GM19468 (cell line): Measurements from ENCODE around the gene IQCN.

ENCODE experiments used
- ATAC-seq: cut with Tn5 transposase; IDR thresholded peaks from one replicate; pipeline ENCODE4 v1.9.1; 2021; ENCODE audit warnings: mild to moderate bottlenecking, moderate library complexity, moderate number of reproducible peaks; ENCODE audit not compliant: unreplicated experiment; ENCODE audit errors: extremely low read depth

The IQCN gene

DNA sequence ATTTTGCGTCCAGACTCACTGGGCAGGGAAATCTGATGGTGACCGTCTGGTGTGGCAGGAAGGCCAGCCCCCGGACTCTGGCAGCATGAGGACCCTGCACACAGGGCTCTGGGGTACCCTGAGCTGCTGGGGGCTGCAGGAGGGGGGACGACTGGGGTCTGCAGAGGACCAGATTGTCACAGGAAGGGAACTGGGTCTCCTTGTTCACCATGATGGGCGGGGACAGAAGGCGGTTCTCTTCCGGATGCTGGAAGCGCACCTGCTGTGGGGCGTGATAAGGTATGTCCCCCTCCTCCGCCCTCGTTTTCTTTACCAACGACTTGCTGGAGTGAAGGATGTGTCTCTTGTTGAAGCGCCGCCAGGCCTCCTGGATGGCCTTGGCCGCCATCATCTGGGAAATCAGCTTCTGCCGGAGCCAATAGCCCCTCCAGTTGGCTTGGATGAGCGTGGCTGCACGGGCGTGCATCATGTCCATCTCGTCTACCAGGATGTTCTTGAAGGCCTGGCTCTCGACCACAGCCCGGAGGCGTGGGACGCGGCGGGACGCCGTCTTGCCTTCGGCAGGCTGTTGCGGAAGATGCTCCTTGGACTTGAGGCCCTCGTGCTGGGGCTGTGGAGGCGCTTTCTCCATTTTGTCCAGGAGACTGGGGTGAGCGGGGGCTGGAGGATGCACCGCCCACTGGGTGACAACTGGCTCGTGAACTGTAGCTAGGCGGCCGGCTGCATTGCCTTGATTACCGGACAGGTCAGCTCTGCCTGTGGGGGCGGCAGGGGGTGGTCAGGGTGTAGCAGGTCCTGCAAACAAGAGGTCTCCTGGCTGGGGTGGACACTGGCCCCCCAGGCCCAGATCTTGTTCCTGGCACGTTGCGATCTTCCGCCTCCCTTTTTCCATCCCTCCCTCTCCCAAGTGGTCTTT, 7.2 kb downstream of the IQCN start:
- ATAC-seq = no peak

GRCh38 chr19:18265582-18265981, 8.7 kb downstream of the IQCN start:
- no peak for ATAC-seq

GRCh38 chr19:18264971-18265540, 9.2 kb downstream of the IQCN start:
- ATAC-seq = no peak

DNA sequence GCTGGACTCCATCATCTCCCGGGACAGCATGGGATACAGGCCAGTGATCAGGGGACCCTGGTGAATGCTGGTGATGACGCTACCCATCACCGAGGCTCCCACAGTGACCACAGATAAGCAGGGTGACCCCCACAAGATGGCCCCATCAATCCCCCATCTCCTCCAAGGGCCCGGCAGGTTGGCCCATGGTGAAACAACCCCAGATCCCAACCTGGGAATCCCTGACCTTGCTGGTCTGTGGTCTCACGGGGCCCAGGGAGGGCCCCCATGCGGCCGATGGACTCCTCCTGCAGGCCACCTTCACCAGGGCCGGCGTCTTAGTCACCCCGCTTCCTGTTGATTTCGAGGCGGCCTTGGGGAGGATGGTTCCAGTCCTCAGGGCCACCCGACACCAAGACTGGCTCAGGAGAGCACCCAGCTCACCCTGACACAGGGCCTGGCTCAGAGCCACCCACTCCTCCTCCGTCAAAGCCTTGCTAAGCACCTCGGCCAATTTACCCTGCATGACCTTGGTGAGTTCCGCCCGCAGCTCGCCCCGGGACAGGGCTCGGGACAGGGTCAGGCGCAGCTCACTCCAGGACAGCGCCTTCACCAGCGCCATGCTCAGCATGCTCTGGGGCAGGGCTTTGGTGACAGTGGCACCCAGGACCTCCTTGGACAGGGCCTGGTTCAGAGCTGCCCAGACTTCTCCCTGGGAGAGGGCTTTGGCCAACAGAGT, 10.0 kb downstream of the IQCN start:
- ATAC-seq = no peak

DNA sequence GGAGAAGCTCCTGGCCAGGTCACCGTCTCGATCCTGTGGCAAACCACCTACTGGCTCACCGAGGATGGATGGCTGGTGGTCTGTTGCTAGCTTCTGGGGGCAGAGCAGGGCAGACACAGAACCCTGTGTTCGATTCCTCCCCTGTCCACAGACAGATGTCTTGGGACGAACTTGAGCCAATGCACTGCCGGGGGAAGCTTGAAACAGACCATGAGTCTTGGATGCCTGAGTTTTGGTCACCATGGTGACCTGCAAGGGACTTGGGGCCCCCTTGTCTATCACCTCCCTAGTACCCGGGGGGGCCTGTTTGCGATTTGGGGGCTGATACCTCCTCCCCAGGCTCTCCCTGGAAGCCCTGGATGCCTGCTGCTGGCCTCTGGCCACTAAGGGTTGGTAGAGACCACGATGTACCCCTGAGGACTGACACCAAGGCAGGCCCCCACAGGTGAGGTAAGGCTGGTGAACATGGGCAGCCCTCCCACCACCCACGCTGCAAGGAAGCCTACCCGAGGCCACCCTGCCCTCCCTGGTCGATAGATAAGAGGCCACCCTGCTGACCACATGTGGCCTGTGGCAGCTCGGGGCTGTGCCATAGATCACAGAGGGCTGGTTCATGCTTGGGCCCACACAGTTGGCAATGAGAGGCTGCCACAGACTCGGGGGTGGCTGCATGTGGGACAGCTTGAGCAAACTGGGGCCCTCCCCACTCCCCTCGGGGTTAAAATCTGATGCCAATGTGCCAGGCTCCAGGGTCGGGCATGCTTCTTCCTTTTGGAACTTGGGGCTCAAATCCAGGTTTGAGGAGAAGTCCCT, 10.7 kb downstream of the IQCN start:
- ATAC-seq = no peak

GRCh38 chr19:18262917-18263316, 11.3 kb downstream of the IQCN start:
- ATAC-seq = no peak

DNA sequence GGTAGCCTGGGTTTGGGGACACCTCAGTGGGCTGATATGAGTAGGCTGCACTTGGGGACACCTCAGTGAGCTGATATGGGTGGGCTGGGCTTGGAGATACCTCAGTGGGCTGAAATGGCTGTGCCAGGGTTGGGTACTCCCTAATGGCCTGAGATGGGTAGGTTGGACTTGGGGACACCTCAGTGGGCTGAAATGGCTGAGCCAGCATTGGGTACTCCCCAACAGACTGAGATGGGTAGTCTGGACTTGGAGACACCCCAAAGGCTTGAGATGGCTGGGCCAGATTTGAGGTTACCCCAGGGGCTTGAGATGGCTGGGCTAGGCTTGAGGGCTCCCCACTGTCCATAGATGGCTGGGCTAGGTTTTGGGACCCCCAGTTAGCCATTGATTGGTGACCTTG, 12.1 kb downstream of the IQCN start:
- no peak for ATAC-seq

- no peak for ATAC-seq
Observed at GRCh38 chr19:18261474-18261873, 12.8 kb downstream of the IQCN start.

GRCh38 chr19:18259893-18260292, 14.4 kb downstream of the IQCN start:
- ATAC-seq = no peak

GRCh38 chr19:18257503-18258470, 16.5 kb downstream of the IQCN start:
- no peak for ATAC-seq

DNA sequence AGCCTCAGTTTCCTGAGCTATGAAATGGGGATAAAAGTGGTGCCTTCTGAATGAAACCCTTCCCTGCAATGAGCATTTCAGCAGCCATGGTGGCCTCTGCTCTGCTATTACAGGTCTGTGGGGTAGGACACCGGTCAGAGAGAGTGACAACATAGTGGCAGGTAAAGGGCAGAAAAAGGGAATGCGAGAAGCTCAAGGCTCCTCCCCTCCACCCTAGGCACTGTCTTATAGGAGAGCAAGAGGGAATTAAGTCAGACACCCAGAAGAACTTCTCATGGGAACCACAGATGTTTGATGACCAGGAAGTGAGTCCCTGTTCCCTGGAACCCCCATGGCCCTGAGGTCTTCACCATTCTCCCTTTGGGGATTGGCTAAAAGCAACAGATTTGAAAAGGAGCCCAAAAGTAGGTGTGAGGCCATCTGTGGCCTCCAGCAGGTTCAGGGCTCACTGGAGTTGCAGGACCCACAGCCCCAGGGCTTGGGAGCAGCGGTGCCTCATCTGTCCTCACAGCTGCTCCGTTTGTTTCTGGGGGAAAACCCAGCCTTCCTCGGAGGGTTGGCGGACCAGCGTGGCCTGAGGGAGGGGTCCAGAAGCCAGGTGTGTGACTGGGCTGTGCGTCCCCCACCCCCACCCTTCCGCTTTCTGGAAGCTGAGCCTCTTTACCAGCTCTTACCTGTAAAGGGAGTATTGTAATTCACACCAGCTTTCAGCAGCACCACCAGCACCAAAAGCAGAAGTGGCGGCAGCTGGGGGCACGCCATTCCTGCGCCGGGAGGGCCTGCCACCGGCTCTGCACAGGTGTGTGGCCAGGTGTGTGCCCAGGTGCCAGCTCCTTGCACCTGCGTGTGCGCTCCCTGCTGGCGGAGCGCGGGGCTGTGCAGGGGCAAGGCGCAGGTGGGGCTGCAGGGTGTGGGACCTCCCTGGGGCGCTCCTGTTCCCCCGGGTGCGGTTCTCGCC, 19.4 kb downstream of the IQCN start:
- no peak for ATAC-seq

GRCh38 chr19:18253716-18254115, 20.5 kb downstream of the IQCN start:
- ATAC-seq = no peak

DNA sequence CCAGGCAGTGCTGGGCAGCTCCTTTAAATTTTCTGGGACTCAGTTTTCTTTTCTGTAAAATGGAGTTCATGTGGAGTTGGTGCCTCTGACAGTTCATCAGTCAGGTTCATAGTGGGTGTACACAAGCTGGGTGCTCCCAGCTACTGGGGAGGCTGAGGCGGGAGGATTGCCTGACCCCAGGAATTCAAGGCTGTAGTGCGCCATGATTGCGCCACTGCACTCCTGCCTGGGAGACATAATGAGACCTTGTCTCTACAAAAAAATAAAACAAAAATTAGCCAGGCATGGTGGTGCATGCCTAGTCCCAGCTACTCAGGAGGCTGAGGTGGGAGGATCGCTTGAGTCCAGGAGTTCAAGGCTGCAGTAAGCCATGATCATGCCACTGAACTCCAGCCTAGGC, 21.1 kb downstream of the IQCN start:
- ATAC-seq = no peak

DNA sequence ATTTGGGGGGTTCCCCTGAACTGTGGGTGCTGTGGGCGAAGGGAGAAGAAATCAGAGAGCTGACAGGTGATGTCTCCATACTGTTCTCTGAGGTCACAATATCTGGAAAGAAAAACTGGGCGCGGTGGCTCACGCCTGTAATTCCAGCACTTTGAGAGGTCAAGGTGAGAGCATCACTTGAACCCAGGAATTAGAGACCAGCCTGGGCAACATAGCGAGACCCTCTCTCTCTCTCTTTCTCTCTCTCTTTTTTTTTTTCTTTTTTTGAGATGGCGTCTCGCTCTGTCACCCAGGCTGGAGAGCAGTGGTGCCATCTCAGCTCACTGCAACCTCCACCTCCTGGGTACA, 21.9 kb downstream of the IQCN start:
- no peak for ATAC-seq

GRCh38 chr19:18251587-18252369, 22.5 kb downstream of the IQCN start:
- no peak for ATAC-seq

- no peak for ATAC-seq
Observed at GRCh38 chr19:18249834-18250233, 24.4 kb downstream of the IQCN start.

DNA sequence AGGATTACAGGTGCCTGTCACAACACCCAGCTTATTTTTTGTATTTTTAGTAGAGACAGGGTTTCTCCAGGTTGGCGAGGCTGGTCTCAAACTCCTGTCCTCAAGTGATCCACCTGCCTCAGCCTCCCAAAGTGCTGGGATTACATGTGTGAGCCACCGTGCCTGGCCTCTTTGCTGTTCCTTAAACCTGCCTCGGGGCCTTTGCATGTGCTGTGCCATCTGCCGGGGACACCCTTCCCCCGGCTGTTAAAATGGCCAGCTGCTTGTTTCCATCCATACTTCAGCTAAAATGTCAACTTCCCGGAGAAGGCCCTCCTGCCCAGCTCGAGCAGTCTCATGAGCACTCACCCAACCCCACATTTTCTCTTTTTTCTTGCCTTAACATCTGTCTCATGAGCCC, 29.0 kb downstream of the IQCN start:
- no peak for ATAC-seq
